H9 (cell line): ENCODE data around the gene SPECC1L. TPM values are rescaled to one million over a fixed set of nuclear protein-coding genes. Genes with fewer than 3 reads are reported as not detected.

Experiments used
- DNase-seq: peaks from one replicate; pipeline ENCODE4 v3.0.0-alpha.2; 2017
- H2AFZ ChIP-seq: one replicate; pipeline ENCODE4 v1.6.1; 2013; ENCODE audit warnings: mild to moderate bottlenecking, low read length, control low read depth, moderate library complexity
- H2AK5ac ChIP-seq: 2 replicates; pipeline ENCODE4 v1.6.1; 2013; ENCODE audit warnings: low read length, control low read depth, mixed read lengths; ENCODE audit not compliant: insufficient read length
- H2BK120ac ChIP-seq: one replicate; pipeline ENCODE4 v1.6.1; 2013; ENCODE audit warnings: low read depth, mild to moderate bottlenecking, low read length, control low read depth, inconsistent platforms; ENCODE audit not compliant: poor library complexity, severe bottlenecking
- H2BK12ac ChIP-seq: 2 replicates; pipeline ENCODE4 v1.6.1; 2013; ENCODE audit warnings: low read length, control low read depth, mixed read lengths, low read depth; ENCODE audit not compliant: insufficient read length
- H2BK15ac ChIP-seq: 2 replicates; pipeline ENCODE4 v1.6.1; 2013; ENCODE audit warnings: low read depth, low read length, control low read depth
- H2BK20ac ChIP-seq: one replicate; pipeline ENCODE4 v1.6.1; 2013; ENCODE audit warnings: low read depth, mild to moderate bottlenecking, low read length, control low read depth, inconsistent platforms; ENCODE audit not compliant: poor library complexity, severe bottlenecking
- H2BK5ac ChIP-seq: 2 replicates; pipeline ENCODE4 v1.6.1; 2013; ENCODE audit warnings: low read length, control low read depth, mixed read lengths; ENCODE audit not compliant: insufficient read length
- H3K14ac ChIP-seq: 2 replicates; pipeline ENCODE4 v1.6.1; 2013; ENCODE audit warnings: low read length, control low read depth; ENCODE audit not compliant: insufficient read depth
- H3K18ac ChIP-seq: 2 replicates; pipeline ENCODE4 v1.6.1; 2013; ENCODE audit warnings: low read depth, mild to moderate bottlenecking, mixed read lengths, low read length, control low read depth; ENCODE audit not compliant: insufficient read length
- H3K23ac ChIP-seq: 2 replicates; pipeline ENCODE4 v1.6.1; 2013; ENCODE audit warnings: low read length, control low read depth, mixed read lengths, low read depth; ENCODE audit not compliant: insufficient read length
- H3K23me2 ChIP-seq: 2 replicates; pipeline ENCODE4 v1.6.1; 2013; ENCODE audit warnings: low read depth, mild to moderate bottlenecking, mixed read lengths, low read length, control low read depth; ENCODE audit not compliant: insufficient read length, poor library complexity, severe bottlenecking
- H3K27ac ChIP-seq: 2 replicates; pipeline ENCODE4 v1.5.1; 2013; ENCODE audit warnings: low read length, control low read depth, mixed read lengths, low read depth; ENCODE audit not compliant: insufficient read length
- H3K27me3 ChIP-seq: 2 replicates; pipeline ENCODE4 v1.6.1; 2013; ENCODE audit warnings: low read length, control low read depth, inconsistent platforms; ENCODE audit not compliant: insufficient read depth
- H3K4ac ChIP-seq: 2 replicates; pipeline ENCODE4 v1.6.1; 2013; ENCODE audit warnings: low read depth, mild to moderate bottlenecking, control low read depth, inconsistent platforms, low read length, moderate library complexity
- H3K4me1 ChIP-seq: 2 replicates; pipeline ENCODE4 v1.6.1; 2013; ENCODE audit warnings: low read length, control low read depth, inconsistent platforms; ENCODE audit not compliant: insufficient read depth
- H3K4me2 ChIP-seq: 2 replicates; pipeline ENCODE4 v1.6.1; 2013; ENCODE audit warnings: low read length, control low read depth, mixed read lengths; ENCODE audit not compliant: insufficient read length, insufficient read depth
- H3K56ac ChIP-seq: 2 replicates; pipeline ENCODE4 v1.6.1; 2013; ENCODE audit warnings: low read depth, mild to moderate bottlenecking, mixed read lengths, low read length, control low read depth; ENCODE audit not compliant: insufficient read length
- H3K79me1 ChIP-seq: 2 replicates; pipeline ENCODE4 v1.6.1; 2013; ENCODE audit warnings: low read depth, mild to moderate bottlenecking, moderate library complexity, low read length, control low read depth, inconsistent platforms; ENCODE audit not compliant: insufficient read depth, poor library complexity, severe bottlenecking
- H3K79me2 ChIP-seq: 2 replicates; pipeline ENCODE4 v1.6.1; 2013; ENCODE audit warnings: low read length, control low read depth, inconsistent platforms; ENCODE audit not compliant: insufficient read depth
- H3K9ac ChIP-seq: 2 replicates; pipeline ENCODE4 v1.6.1; 2013; ENCODE audit warnings: low read length, control low read depth, mixed read lengths; ENCODE audit not compliant: insufficient read length; ENCODE audit errors: extremely low read depth
- H3K9me3 ChIP-seq: one replicate; pipeline ENCODE4 v1.6.1; 2013; ENCODE audit warnings: low read depth, low read length, inconsistent platforms; ENCODE audit not compliant: control insufficient read depth
- H3T11ph ChIP-seq: one replicate; pipeline ENCODE4 v1.6.1; 2013; ENCODE audit warnings: mild to moderate bottlenecking, low read length, control low read depth, inconsistent platforms
- H4K20me1 ChIP-seq: one replicate; pipeline ENCODE4 v1.6.1; 2013; ENCODE audit not compliant: control insufficient read depth, insufficient read length, insufficient read depth
- H4K5ac ChIP-seq: 2 replicates; pipeline ENCODE4 v1.6.1; 2013; ENCODE audit warnings: low read depth, mild to moderate bottlenecking, mixed read lengths, low read length, control low read depth; ENCODE audit not compliant: insufficient read length
- H4K8ac ChIP-seq: replicated peaks from 2 replicates; pipeline ENCODE4 v1.6.1; 2013; ENCODE audit warnings: low read length, control low read depth, mixed read lengths, low read depth; ENCODE audit not compliant: insufficient read length
- H4K91ac ChIP-seq: 2 replicates; pipeline ENCODE4 v1.6.1; 2013; ENCODE audit warnings: low read depth, mild to moderate bottlenecking, moderate library complexity, mixed read lengths, low read length, control low read depth; ENCODE audit not compliant: insufficient read length
- H3K27ac Mint-ChIP-seq, 3 experiments: 2 replicates in 2 of 3; 3 replicates in 1 of 3; pipeline ENCODE4 v1.8.0; 2020 to 2021; ENCODE audit warnings: mixed read lengths in 3 of 3, mild to moderate bottlenecking in 1 of 3, moderate library complexity in 1 of 3
- H3K27me3 Mint-ChIP-seq: 2 replicates; pipeline ENCODE4 v1.8.0; 2021; ENCODE audit warnings: low read depth, mild to moderate bottlenecking, moderate library complexity, mixed read lengths
- H3K36me3 Mint-ChIP-seq, 3 experiments: 2 replicates in 2 of 3; 3 replicates in 1 of 3; pipeline ENCODE4 v1.8.0; 2020 to 2021; ENCODE audit warnings: low read depth in 3 of 3, mixed read lengths in 3 of 3; ENCODE audit not compliant: insufficient read depth in 1 of 3
- H3K4me1 Mint-ChIP-seq, 2 experiments: 2 replicates each; pipeline ENCODE4 v1.8.0; 2020; ENCODE audit warnings: mixed read lengths in 2 of 2
- H3K4me3 Mint-ChIP-seq, 2 experiments: 2 replicates in 1 of 2; 3 replicates in 1 of 2; pipeline ENCODE4 v1.8.0; 2020 to 2021; ENCODE audit warnings: mild to moderate bottlenecking in 2 of 2, mixed read lengths in 2 of 2, moderate library complexity in 1 of 2
- H3K9me3 Mint-ChIP-seq, 2 experiments: 2 replicates in 1 of 2; 3 replicates in 1 of 2; pipeline ENCODE4 v1.8.0; 2020; ENCODE audit warnings: mild to moderate bottlenecking in 2 of 2, mixed read lengths in 2 of 2, moderate library complexity in 1 of 2
- WGBS: extraction: QIAGEN DNeasy Blood & Tissue Kit; methylation state at CpG from one replicate; pipeline ENCODE4 v1.1.7; 2013; ENCODE audit warnings: missing lambda C conversion rate, low lambda C conversion rate, mixed read lengths; ENCODE audit not compliant: insufficient read length; ENCODE audit errors: extremely low coverage; 5-methylcytosine and 5-hydroxymethylcytosine counted together
- total RNA-seq: library from RNA; stranded (reverse); gene quantifications from 2 replicates; pipeline ENCODE4 v1.2.1, GENCODE V29; 2021
- TF ChIP-seq, protein P1 (sequence below): fragments of 200-600 bp; sonication (generic); conservative IDR thresholded peaks from 3 replicates; pipeline ENCODE4 v1.8.0; 2021; ENCODE audit warnings: antibody characterized with exemption, mild to moderate bottlenecking

The SPECC1L gene
- total RNA-seq, 1 experiment from 2014 or later = 57.1 TPM

DNA sequence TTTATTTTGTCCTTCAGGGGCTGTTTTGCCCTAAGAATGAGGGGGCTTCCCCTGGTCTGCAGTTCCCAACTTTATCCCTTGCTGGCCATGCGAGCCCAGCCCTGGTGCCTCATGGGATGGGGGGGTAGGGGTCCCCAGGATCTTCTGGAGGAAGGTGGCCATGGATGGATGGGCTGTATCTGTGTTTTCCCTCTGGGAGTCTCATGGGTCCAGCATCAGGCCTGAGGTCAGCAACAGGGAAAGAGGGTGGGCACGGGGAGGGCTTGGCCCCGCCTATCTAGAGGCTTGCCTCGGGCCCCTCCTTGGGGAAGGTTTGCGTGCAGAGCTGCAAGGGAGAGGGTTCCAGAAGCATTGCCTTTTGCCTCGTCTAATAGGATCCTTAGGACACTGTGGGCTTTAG, 146.0 kb downstream of the SPECC1L start:
- Histone ChIP-seq H3K4me1 (no peaks in the 10 kb centered on the region; the same call in 1 of the 2 replicates), H3T11ph (no peak overlapping the region), H4K91ac (no peak overlapping the region), H3K56ac (no peak overlapping the region), H3K9me3 (no peaks in the 10 kb centered on the region), H4K8ac (no peak overlapping the region), H3K27me3 (no peaks in the 10 kb centered on the region), H4K5ac (no peak overlapping the region), H3K23me2 (no peaks in the 10 kb centered on the region), H3K9ac (no peak overlapping the region), H2BK5ac (no peak overlapping the region), H2BK120ac (no peak overlapping the region), H3K18ac (no peak overlapping the region), H2AK5ac (no peak overlapping the region), H3K4ac (no peak overlapping the region), H3K27ac (no peak overlapping the region), H3K4me2 (no peak overlapping the region), H2AFZ (no peak overlapping the region), H3K23ac (no peak overlapping the region), H2BK15ac (no peak overlapping the region), H2BK20ac (no peak overlapping the region), H4K20me1 (no peaks in the 10 kb centered on the region), H2BK12ac (no peak overlapping the region), H3K79me2 (no peaks in the 10 kb centered on the region), H3K79me1 (no peaks in the 10 kb centered on the region), H3K14ac (no peak overlapping the region)
- H3K36me3 Mint-ChIP-seq = peaks cover 4 to 32% (median 24%) of the 10 kb centered on the region in 3 experiments; a peak in 6 of 7 replicates
- H3K4me1 Mint-ChIP-seq = peaks cover 16 to 22% of the 10 kb centered on the region in 2 experiments
- H3K27me3 Mint-ChIP-seq = no peaks in the 10 kb centered on the region
- no CpG with 5 or more reads among the region's 6 CpGs for WGBS
- no peak overlapping the region for H3K4me3 Mint-ChIP-seq
- peak overlapping the region in 1 of 3 experiments; percentile 85; a peak in 2 of 7 replicates for H3K27ac Mint-ChIP-seq
- no peak for DNase-seq
- H3K9me3 Mint-ChIP-seq = no peaks in the 10 kb centered on the region
- TF ChIP-seq, protein P1, sequence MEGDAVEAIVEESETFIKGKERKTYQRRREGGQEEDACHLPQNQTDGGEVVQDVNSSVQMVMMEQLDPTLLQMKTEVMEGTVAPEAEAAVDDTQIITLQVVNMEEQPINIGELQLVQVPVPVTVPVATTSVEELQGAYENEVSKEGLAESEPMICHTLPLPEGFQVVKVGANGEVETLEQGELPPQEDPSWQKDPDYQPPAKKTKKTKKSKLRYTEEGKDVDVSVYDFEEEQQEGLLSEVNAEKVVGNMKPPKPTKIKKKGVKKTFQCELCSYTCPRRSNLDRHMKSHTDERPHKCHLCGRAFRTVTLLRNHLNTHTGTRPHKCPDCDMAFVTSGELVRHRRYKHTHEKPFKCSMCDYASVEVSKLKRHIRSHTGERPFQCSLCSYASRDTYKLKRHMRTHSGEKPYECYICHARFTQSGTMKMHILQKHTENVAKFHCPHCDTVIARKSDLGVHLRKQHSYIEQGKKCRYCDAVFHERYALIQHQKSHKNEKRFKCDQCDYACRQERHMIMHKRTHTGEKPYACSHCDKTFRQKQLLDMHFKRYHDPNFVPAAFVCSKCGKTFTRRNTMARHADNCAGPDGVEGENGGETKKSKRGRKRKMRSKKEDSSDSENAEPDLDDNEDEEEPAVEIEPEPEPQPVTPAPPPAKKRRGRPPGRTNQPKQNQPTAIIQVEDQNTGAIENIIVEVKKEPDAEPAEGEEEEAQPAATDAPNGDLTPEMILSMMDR = no peak
